Measurements from ENCODE around the gene HACD2. TPM values are rescaled to one million over a fixed set of nuclear protein-coding genes. Genes with fewer than 3 reads are reported as not detected.
A peak's percentile ranks its signal among the peaks of the same experiment; 100 is the strongest.

Gene HACD2
- total and polyA plus RNA-seq, 9 of the 15 experiments (the other 6 are each of a cell fraction or from before 2014, with no cell fraction given) = 1.3 to 10.5 (median 3.8) TPM

GRCh38 chr3:123618768-123619484, 34.1 kb upstream of the HACD2 start:
- peaks cover 0 to 5% of the 10 kb centered on the region in 2 experiments; a peak in 1 of 5 replicates for H3K27me3 ChIP-seq (ENCODE audit: control insufficient read depth in 2 of 2, insufficient read depth in 2 of 2, low read length in 2 of 2)
- ChIA-PET POLR2A (interaction anchor here (0.6 to 1.5 kb wide), 4 partner anchors 17 to 310 kb away, joined by 3 read pairs; no protein-coding TSS in a partner anchor), CTCF (ENCODE audit: low intra/inter-chr PET ratio) (no interaction called here)
- no peak overlapping the region for H3K4me3 ChIP-seq
- DNase-seq (ENCODE audit: extremely low read depth in 1 of 4, low spot score in 3 of 4) = peak in 1 of 4 experiments; percentile 29
- H3K9ac ChIP-seq (ENCODE audit: insufficient read depth in 1 of 2, low read depth in 2 of 2, low read length in 2 of 2) = no peak overlapping the region
- no peak for FAIRE-seq
- no peak overlapping the region for H2AFZ ChIP-seq (ENCODE audit: low read depth, low read length)
- no peaks in the 10 kb centered on the region for H3K9me1 ChIP-seq (ENCODE audit: control insufficient read depth, insufficient read depth, low read length)
- no peaks in the 10 kb centered on the region; the same call in 1 of the 2 replicates for H4K20me1 ChIP-seq (replicated peaks; ENCODE audit: control insufficient read depth, insufficient read depth, low read length)
- intact Hi-C loops (cut with micrococcal nuclease) (loop anchor here (2.0 kb wide), 1 partner anchor 34 kb away; the partner anchor contains the start of gene HACD2), in situ Hi-C loops (cut with MboI) (no loop called here)
- H3K27ac ChIP-seq (ENCODE audit: extremely low read depth, low read depth, low read length) = no peak overlapping the region
- no peaks in the 10 kb centered on the region for H3K9me3 ChIP-seq (replicated peaks; ENCODE audit: control insufficient read depth, insufficient read depth, low read depth, low read length)
- H3K36me3 ChIP-seq (ENCODE audit: control insufficient read depth, insufficient read depth, low read length) = no peaks in the 10 kb centered on the region
- no peaks in the 10 kb centered on the region for H3K79me2 ChIP-seq (ENCODE audit: control insufficient read depth, insufficient read depth, low read length)
- 33% methylated on average over 5 of the region's 5 CpGs for WGBS (ENCODE audit: insufficient coverage, low coverage, missing lambda C conversion rate)
- BruUV-seq (replicated peaks) = no TSS peak
- H3K4me1 ChIP-seq (replicated peaks in 1 of 2; ENCODE audit: control insufficient read depth in 2 of 2, insufficient read depth in 2 of 2, low read length in 2 of 2) = peaks cover 0 to 18% of the 10 kb centered on the region in 2 experiments; a peak in 4 of 5 replicates
- peak; percentile 31; the same call in 2 of the 3 replicates for ATAC-seq
- no peak overlapping the region for H3K4me2 ChIP-seq (ENCODE audit: insufficient read depth, low read length)
- no peak for TF ChIP-seq SRSF7 (optimal IDR thresholded peaks at IDR 0.05; ENCODE audit: low read depth, low read length)
- no peak for TF ChIP-seq ZNF584 (CRISPR knock-in tag; IDR thresholded peaks at IDR 0.05; ENCODE audit: low read depth)
- no peak for TF ChIP-seq THAP7 (CRISPR knock-in tag; IDR thresholded peaks at IDR 0.05)
- no peak for TF ChIP-seq RBM17 (IDR thresholded peaks at IDR 0.05; ENCODE audit: borderline replicate concordance, low read depth, low read length)
- no peak for TF ChIP-seq ARNT (IDR thresholded peaks at IDR 0.05)
- TF ChIP-seq E2F4 (CRISPR knock-in tag; IDR thresholded peaks at IDR 0.05; ENCODE audit: low read depth) = no peak
- TF ChIP-seq NFIC (IDR thresholded peaks at IDR 0.05) = peak; percentile 91
- peak; percentile 51; the same call in 1 of the 2 replicates for TF ChIP-seq SPI1 (IDR thresholded peaks at IDR 0.05; ENCODE audit: borderline replicate concordance, low read depth, low read length)
- no peak for TF ChIP-seq ZBTB33 (CRISPR knock-in tag; IDR thresholded peaks at IDR 0.05)
- TF ChIP-seq SMAD2 (IDR thresholded peaks at IDR 0.05; ENCODE audit: low read depth, low read length) = no peak
- no peak for TF ChIP-seq SRSF1 (IDR thresholded peaks at IDR 0.05; ENCODE audit: low read depth, low read length)
- TF ChIP-seq NFIX (CRISPR knock-in tag; IDR thresholded peaks at IDR 0.05; ENCODE audit: low read depth) = peak; percentile 70
- TF ChIP-seq DEAF1 (CRISPR knock-in tag; IDR thresholded peaks at IDR 0.05) = no peak
- TF ChIP-seq KLF10 (CRISPR knock-in tag; IDR thresholded peaks at IDR 0.05) = no peak
- TF ChIP-seq ZNF507 (tag; conservative IDR thresholded peaks at IDR 0.05) = no peak
- TF ChIP-seq WHSC1 (IDR thresholded peaks at IDR 0.05; ENCODE audit: low read length) = no peak
- no peak for TF ChIP-seq ILK (tag; IDR thresholded peaks at IDR 0.05; ENCODE audit: borderline replicate concordance, low read depth)
